Activated naive CD4-positive, alpha-beta T cell treated with anti-CD3 and anti-CD28 coated beads, Interleukin-2, amount 50 U/mL, for 24 hours (primary cell): ENCODE measurements around the gene CARD11.
"Not testable (repeated sequence)": the region's sequence is repeated elsewhere in the genome, so short reads cannot be mapped to it uniquely, and the experiment has no call there.

Experiments
- H3K27ac Mint-ChIP-seq: one replicate; pipeline ENCODE4 v1.8.0; 2021; ENCODE audit warnings: mild to moderate bottlenecking, mixed read lengths
- H3K27me3 Mint-ChIP-seq: one replicate; pipeline ENCODE4 v1.8.0; 2021; ENCODE audit warnings: mixed read lengths
- H3K36me3 Mint-ChIP-seq: one replicate; pipeline ENCODE4 v1.8.0; 2021; ENCODE audit warnings: mixed read lengths
- H3K4me1 Mint-ChIP-seq: one replicate; pipeline ENCODE4 v1.8.0; 2021; ENCODE audit warnings: mixed read lengths
- H3K4me3 Mint-ChIP-seq: one replicate; pipeline ENCODE4 v1.8.0; 2021; ENCODE audit warnings: mild to moderate bottlenecking, mixed read lengths
- H3K9me3 Mint-ChIP-seq: one replicate; pipeline ENCODE4 v1.8.0; 2021; ENCODE audit warnings: mixed read lengths

Gene CARD11

GRCh38 chr7:2920956-2921652, 122.6 kb downstream of the CARD11 start:
- no peaks in the 10 kb centered on the region for H3K4me1 Mint-ChIP-seq
- H3K9me3 Mint-ChIP-seq, result no peaks in the 10 kb centered on the region
- H3K27me3 Mint-ChIP-seq, result no peaks in the 10 kb centered on the region
- H3K4me3 Mint-ChIP-seq, result no peak overlapping the region
- H3K36me3 Mint-ChIP-seq, result peaks cover 23% of the 10 kb centered on the region
- H3K27ac Mint-ChIP-seq, result no peak overlapping the region

- not testable (repeated sequence) for H3K27ac Mint-ChIP-seq, H3K27me3 Mint-ChIP-seq, H3K9me3 Mint-ChIP-seq, H3K4me3 Mint-ChIP-seq, H3K4me1 Mint-ChIP-seq
- peaks cover 23% of the 10 kb centered on the region for H3K36me3 Mint-ChIP-seq
Measured at GRCh38 chr7:2920480-2920879, 123.2 kb downstream of the CARD11 start.

GRCh38 chr7:2920041-2920440, 123.6 kb downstream of the CARD11 start:
- no peaks in the 10 kb centered on the region for H3K9me3 Mint-ChIP-seq
- H3K27ac Mint-ChIP-seq, result no peak overlapping the region
- H3K4me1 Mint-ChIP-seq, result no peaks in the 10 kb centered on the region
- H3K36me3 Mint-ChIP-seq, result peaks cover 21% of the 10 kb centered on the region
- no peak overlapping the region for H3K4me3 Mint-ChIP-seq
- no peaks in the 10 kb centered on the region for H3K27me3 Mint-ChIP-seq

- no peak overlapping the region for H3K27ac Mint-ChIP-seq
- H3K36me3 Mint-ChIP-seq, result peaks cover 21% of the 10 kb centered on the region
- H3K27me3 Mint-ChIP-seq, result no peaks in the 10 kb centered on the region
- no peak overlapping the region for H3K4me3 Mint-ChIP-seq
- no peaks in the 10 kb centered on the region for H3K9me3 Mint-ChIP-seq
- H3K4me1 Mint-ChIP-seq, result no peaks in the 10 kb centered on the region
Measured at GRCh38 chr7:2919256-2919655, 124.4 kb downstream of the CARD11 start.

- Mint-ChIP-seq H3K27ac (no peak overlapping the region), H3K36me3 (peaks cover 21% of the 10 kb centered on the region)
Measured at GRCh38 chr7:2918406-2918805, 125.3 kb downstream of the CARD11 start.

GRCh38 chr7:2915023-2915422, 128.6 kb downstream of the CARD11 start:
- Mint-ChIP-seq H3K9me3 (no peaks in the 10 kb centered on the region), H3K4me3 (no peak overlapping the region), H3K4me1 (no peaks in the 10 kb centered on the region), H3K27me3 (no peaks in the 10 kb centered on the region), H3K27ac (no peak overlapping the region), H3K36me3 (peaks cover 16% of the 10 kb centered on the region)

More at GRCh38 chr7:2918406-2918805, 125.3 kb downstream of the CARD11 start:
- H3K27me3 Mint-ChIP-seq, result no peaks in the 10 kb centered on the region
- H3K4me3 Mint-ChIP-seq, result no peak overlapping the region
- H3K4me1 Mint-ChIP-seq, result no peaks in the 10 kb centered on the region
- H3K9me3 Mint-ChIP-seq, result no peaks in the 10 kb centered on the region

- no peaks in the 10 kb centered on the region for H3K27me3 Mint-ChIP-seq
- H3K36me3 Mint-ChIP-seq, result peaks cover 11% of the 10 kb centered on the region
- H3K27ac Mint-ChIP-seq, result no peak overlapping the region
- H3K4me3 Mint-ChIP-seq, result no peak overlapping the region
- no peaks in the 10 kb centered on the region for H3K9me3 Mint-ChIP-seq
- H3K4me1 Mint-ChIP-seq, result no peaks in the 10 kb centered on the region
Measured at GRCh38 chr7:2913760-2914387, 129.8 kb downstream of the CARD11 start.

- H3K4me3 Mint-ChIP-seq, result no peak overlapping the region
- no peaks in the 10 kb centered on the region for H3K4me1 Mint-ChIP-seq
- no peaks in the 10 kb centered on the region for H3K9me3 Mint-ChIP-seq
- H3K36me3 Mint-ChIP-seq, result peaks cover 12% of the 10 kb centered on the region
- no peak overlapping the region for H3K27ac Mint-ChIP-seq
- H3K27me3 Mint-ChIP-seq, result no peaks in the 10 kb centered on the region
Measured at GRCh38 chr7:2912684-2913439, 130.8 kb downstream of the CARD11 start.

- H3K4me3 Mint-ChIP-seq, result no peak overlapping the region
- H3K27ac Mint-ChIP-seq, result peak overlapping the region; percentile 38
- H3K4me1 Mint-ChIP-seq, result no peaks in the 10 kb centered on the region
- peaks cover 14% of the 10 kb centered on the region for H3K36me3 Mint-ChIP-seq
- H3K9me3 Mint-ChIP-seq, result no peaks in the 10 kb centered on the region
- H3K27me3 Mint-ChIP-seq, result no peaks in the 10 kb centered on the region
Measured at GRCh38 chr7:2911466-2911865, 132.2 kb downstream of the CARD11 start.

- Mint-ChIP-seq H3K27ac (no peak overlapping the region), H3K4me1 (no peaks in the 10 kb centered on the region)
Measured at GRCh38 chr7:2909471-2910039, 134.1 kb downstream of the CARD11 start.

GRCh38 chr7:2909043-2909442, 134.6 kb downstream of the CARD11 start:
- peaks cover 2% of the 10 kb centered on the region for H3K4me1 Mint-ChIP-seq
- peaks cover 26% of the 10 kb centered on the region for H3K36me3 Mint-ChIP-seq
- no peak overlapping the region for H3K4me3 Mint-ChIP-seq

More at GRCh38 chr7:2909471-2910039, 134.1 kb downstream of the CARD11 start:
- no peaks in the 10 kb centered on the region for H3K27me3 Mint-ChIP-seq
- H3K36me3 Mint-ChIP-seq, result peaks cover 26% of the 10 kb centered on the region
- no peak overlapping the region for H3K4me3 Mint-ChIP-seq
- no peaks in the 10 kb centered on the region for H3K9me3 Mint-ChIP-seq

GRCh38 chr7:2908103-2908683, 135.5 kb downstream of the CARD11 start:
- peaks cover 4% of the 10 kb centered on the region for H3K4me1 Mint-ChIP-seq
- H3K27me3 Mint-ChIP-seq, result no peaks in the 10 kb centered on the region
- peaks cover 26% of the 10 kb centered on the region for H3K36me3 Mint-ChIP-seq
- H3K27ac Mint-ChIP-seq, result no peak overlapping the region
- no peaks in the 10 kb centered on the region for H3K9me3 Mint-ChIP-seq
- no peak overlapping the region for H3K4me3 Mint-ChIP-seq

More at GRCh38 chr7:2909043-2909442, 134.6 kb downstream of the CARD11 start:
- H3K27me3 Mint-ChIP-seq, result no peaks in the 10 kb centered on the region
- no peaks in the 10 kb centered on the region for H3K9me3 Mint-ChIP-seq
- no peak overlapping the region for H3K27ac Mint-ChIP-seq

- Mint-ChIP-seq H3K27me3 (no peaks in the 10 kb centered on the region), H3K4me3 (no peak overlapping the region), H3K4me1 (peaks cover 4% of the 10 kb centered on the region), H3K27ac (no peak overlapping the region), H3K9me3 (no peaks in the 10 kb centered on the region), H3K36me3 (peaks cover 21% of the 10 kb centered on the region)
Measured at GRCh38 chr7:2906197-2906931, 137.3 kb downstream of the CARD11 start.

- H3K27me3 Mint-ChIP-seq, result no peaks in the 10 kb centered on the region
- no peaks in the 10 kb centered on the region for H3K9me3 Mint-ChIP-seq
- H3K27ac Mint-ChIP-seq, result no peak overlapping the region
- H3K4me1 Mint-ChIP-seq, result peaks cover 4% of the 10 kb centered on the region
- H3K36me3 Mint-ChIP-seq, result peaks cover 20% of the 10 kb centered on the region
- H3K4me3 Mint-ChIP-seq, result no peak overlapping the region
Measured at GRCh38 chr7:2905500-2905899, 138.2 kb downstream of the CARD11 start.

- H3K4me1 Mint-ChIP-seq, result peaks cover 4% of the 10 kb centered on the region
- H3K4me3 Mint-ChIP-seq, result no peak overlapping the region
- no peak overlapping the region for H3K27ac Mint-ChIP-seq
- H3K9me3 Mint-ChIP-seq, result no peaks in the 10 kb centered on the region
- H3K36me3 Mint-ChIP-seq, result peaks cover 20% of the 10 kb centered on the region
- H3K27me3 Mint-ChIP-seq, result no peaks in the 10 kb centered on the region
Measured at GRCh38 chr7:2905027-2905426, 138.6 kb downstream of the CARD11 start.
